HepG2 (cell line): ENCODE data around the gene DGCR6L. TPM values are rescaled to one million over a fixed set of nuclear protein-coding genes. Genes with fewer than 3 reads are reported as not detected.

Source experiments
- BRD4 ChIP-seq: sonication (generic); formaldehyde crosslinking; IDR thresholded peaks from 2 replicates; pipeline ENCODE4 v1.4.0; 2020; ENCODE audit warnings: missing genetic modification reagents
- CREM ChIP-seq, 2 experiments: sonication (generic) in 1 of 2; formaldehyde crosslinking in 1 of 2; IDR thresholded peaks; 2 replicates each; pipeline versions ENCODE4 v1.4.0 to v1.6.1; 2016 to 2020; ENCODE audit warnings: antibody characterized with exemption in 1 of 2, mild to moderate bottlenecking in 1 of 2, missing genetic modification reagents in 1 of 2
- GMEB2 ChIP-seq: IDR thresholded peaks from 2 replicates; pipeline ENCODE4 v1.6.1; 2016; ENCODE audit warnings: missing biosample characterization, missing genetic modification reagents, low read depth
- HOMEZ ChIP-seq: IDR thresholded peaks from 2 replicates; pipeline ENCODE4 v1.6.1; 2016; ENCODE audit warnings: low read depth
- IKZF4 ChIP-seq: sonication (generic); formaldehyde crosslinking; IDR thresholded peaks from 2 replicates; pipeline ENCODE4 v1.5.1; 2020; ENCODE audit warnings: borderline replicate concordance, mild to moderate bottlenecking, low read depth, missing genetic modification reagents; ENCODE audit errors: not compliant biosample characterization
- KDM5A ChIP-seq: fragments of 200-600 bp; sonication (generic); IDR thresholded peaks from 2 replicates; pipeline ENCODE4 v1.7.0; 2018; ENCODE audit warnings: antibody characterized with exemption, mild to moderate bottlenecking, low read length, borderline replicate concordance
- MED1 ChIP-seq: sonication (generic); formaldehyde crosslinking; IDR thresholded peaks from 2 replicates; pipeline ENCODE4 v1.4.0; 2020; ENCODE audit warnings: missing genetic modification reagents
- NR2F6 ChIP-seq, 2 experiments: IDR thresholded peaks; 2 replicates each; pipeline ENCODE4 v1.6.1; 2016; ENCODE audit warnings: antibody characterized with exemption in 1 of 2, mild to moderate bottlenecking in 1 of 2
- RAD21 ChIP-seq: fragments of 450-650 bp; formaldehyde crosslinking; IDR thresholded peaks from 2 replicates; pipeline ENCODE4 v1.5.0; 2020; ENCODE audit warnings: mild to moderate bottlenecking
- RFXAP ChIP-seq: sonication (generic); formaldehyde crosslinking; IDR thresholded peaks from 2 replicates; pipeline ENCODE4 v1.4.0; 2020; ENCODE audit warnings: missing genetic modification reagents, borderline replicate concordance
- TARDBP ChIP-seq: sonication (generic); formaldehyde crosslinking; IDR thresholded peaks from 2 replicates; pipeline ENCODE4 v1.8.0; 2022; ENCODE audit warnings: mild to moderate bottlenecking, missing genetic modification reagents
- XRCC5 ChIP-seq: fragments of 200-400 bp; formaldehyde crosslinking; optimal IDR thresholded peaks from 2 replicates; pipeline ENCODE3; 2017; ENCODE audit warnings: mild to moderate bottlenecking, low read length
- ZBTB21 ChIP-seq: sonication (generic); formaldehyde crosslinking; IDR thresholded peaks from 2 replicates; pipeline ENCODE4 v1.4.0; 2020; ENCODE audit warnings: missing genetic modification reagents
- ZNF143 ChIP-seq: sonication (generic); formaldehyde crosslinking; IDR thresholded peaks from 2 replicates; pipeline ENCODE4 v1.4.0; 2020; ENCODE audit warnings: missing genetic modification reagents
- ZNF343 ChIP-seq: sonication (generic); formaldehyde crosslinking; IDR thresholded peaks from 2 replicates; pipeline ENCODE4 v1.4.0; 2020; ENCODE audit warnings: mild to moderate bottlenecking, missing genetic modification reagents
- ZNF572 ChIP-seq: sonication (generic); formaldehyde crosslinking; IDR thresholded peaks from 2 replicates; pipeline ENCODE4 v1.5.1; 2020; ENCODE audit warnings: mild to moderate bottlenecking, missing genetic modification reagents
- ZNF772 ChIP-seq: sonication (generic); formaldehyde crosslinking; IDR thresholded peaks from 2 replicates; pipeline ENCODE4 v1.5.0; 2020; ENCODE audit warnings: mild to moderate bottlenecking, missing genetic modification reagents
- ZNF775 ChIP-seq: sonication (generic); formaldehyde crosslinking; IDR thresholded peaks from 2 replicates; pipeline ENCODE4 v1.4.0; 2020; ENCODE audit warnings: missing genetic modification reagents, mild to moderate bottlenecking, moderate library complexity, borderline replicate concordance
- ZNF816 ChIP-seq: sonication (generic); formaldehyde crosslinking; IDR thresholded peaks from 2 replicates; pipeline ENCODE4 v1.8.0; 2022; ENCODE audit warnings: missing genetic modification reagents, mild to moderate bottlenecking, borderline replicate concordance
- polyA plus RNA-seq, 8 experiments: library from polyadenylated mRNA; depleted of rRNA in 3 of 8; stranded (reverse) in 7 of 8; unstranded in 1 of 8; fragments of >200 nt; fragmentation: Illumina TruSeq in 4 of 8; extraction: Trizol in 4 of 8; gene quantifications; 2 replicates each; pipeline versions ENCODE4 v1.2.1 to v1.2.3, GENCODE V29; 2011 to 2016; ENCODE audit warnings: low read depth in 4 of 8, missing spikeins in 1 of 8, mixed read lengths in 1 of 8; ENCODE audit not compliant: insufficient read depth in 1 of 8
- total RNA-seq, 5 experiments: library from RNA; depleted of rRNA; stranded (reverse); fragments of >200 nt; fragmentation: Illumina TruSeq; extraction: Trizol; gene quantifications; 2 replicates each; pipeline ENCODE4 v1.2.3, GENCODE V29; 2016; ENCODE audit warnings: low read depth in 1 of 5
- TF ChIP-seq, protein P1 (sequence below): sonication (generic); formaldehyde crosslinking; IDR thresholded peaks from 2 replicates; pipeline ENCODE4 v1.5.0; 2020; ENCODE audit warnings: missing genetic modification reagents, mild to moderate bottlenecking, borderline replicate concordance
- TF ChIP-seq, protein P2 (sequence below): sonication (generic); formaldehyde crosslinking; IDR thresholded peaks from 2 replicates; pipeline ENCODE4 v1.4.0; 2020; ENCODE audit warnings: mild to moderate bottlenecking, missing genetic modification reagents

DGCR6L gene
- total and polyA plus RNA-seq, 2 of the 13 experiments (the other 11 are each of a cell fraction or from before 2014, with no cell fraction given) = 17.5 to 35.3 TPM

DNA sequence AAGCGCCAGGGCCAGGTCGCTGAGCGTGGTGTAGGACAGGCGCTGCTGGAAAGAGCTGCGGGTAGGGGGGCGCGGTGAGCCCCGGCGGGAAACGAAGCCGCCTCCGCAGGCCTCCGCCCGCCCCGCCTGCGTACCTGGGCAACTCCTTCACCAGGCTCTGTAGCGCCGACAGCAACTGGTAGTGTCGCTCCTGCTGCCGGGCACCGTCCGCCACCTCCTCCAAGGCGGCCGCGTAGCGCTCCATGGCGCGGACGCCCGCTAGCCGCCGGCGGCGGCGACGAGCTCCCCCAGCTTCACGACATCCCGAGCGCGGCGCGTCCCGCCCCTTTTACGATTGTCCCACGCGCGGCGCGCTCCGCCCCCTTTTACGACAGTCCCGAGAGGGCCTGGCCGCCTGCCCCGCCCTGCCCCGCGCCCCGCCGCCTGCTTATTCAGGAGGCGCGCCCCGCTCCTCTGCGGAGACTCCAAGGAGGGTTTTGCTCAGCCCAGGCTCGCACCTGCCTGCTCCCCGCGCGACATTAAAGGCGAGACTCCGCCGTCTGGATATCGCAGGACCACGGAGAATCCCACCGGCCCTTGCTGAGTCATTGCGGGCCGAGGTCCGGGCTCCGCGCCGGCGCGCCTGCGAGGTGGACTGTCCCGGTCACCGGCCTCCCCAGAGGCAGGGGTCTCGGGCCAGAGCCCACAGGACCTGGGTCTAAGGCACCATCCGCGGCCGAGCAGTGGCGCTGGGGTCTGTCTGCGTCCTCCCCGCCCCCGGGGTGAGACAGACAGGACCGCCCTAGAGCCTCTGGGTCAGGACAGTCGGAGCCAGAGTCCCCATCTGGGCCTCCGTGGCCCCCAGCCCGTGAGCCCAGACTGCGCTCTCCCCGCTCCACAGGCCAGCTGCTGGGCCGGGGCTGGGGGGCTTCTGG, at the start of gene DGCR6L (continued):
- peak; percentile 88 for TF ChIP-seq ZNF816
- TF ChIP-seq, protein P1, sequence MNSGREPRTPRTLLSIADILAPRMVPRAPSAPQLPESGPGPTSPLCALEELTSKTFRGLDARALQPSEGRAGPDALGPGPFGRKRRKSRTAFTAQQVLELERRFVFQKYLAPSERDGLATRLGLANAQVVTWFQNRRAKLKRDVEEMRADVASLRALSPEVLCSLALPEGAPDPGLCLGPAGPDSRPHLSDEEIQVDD = no peak
- TF ChIP-seq RAD21 (CRISPR knock-in tag) = no peak
- TF ChIP-seq ZNF572 = no peak
- TF ChIP-seq GMEB2 (CRISPR knock-in tag) = peak; percentile 50; the same call in 1 of the 2 replicates
- peak; percentile 77; the same call in 1 of the 2 replicates for TF ChIP-seq ZNF343
- TF ChIP-seq TARDBP (CRISPR knock-in tag) = no peak
- TF ChIP-seq ZNF775 (CRISPR knock-in tag) = no peak
- TF ChIP-seq ZBTB21 (CRISPR knock-in tag) = no peak
- TF ChIP-seq RFXAP (CRISPR knock-in tag) = no peak; the same call in 1 of the 2 replicates
- TF ChIP-seq NR2F6 (IDR thresholded peaks at IDR 0.05) = no peak
- TF ChIP-seq NR2F6 (CRISPR knock-in tag; IDR thresholded peaks at IDR 0.05) = peak; percentile 33; the same call in 1 of the 2 replicates
- no peak for TF ChIP-seq XRCC5
- peak; percentile 25; the same call in 1 of the 2 replicates for TF ChIP-seq ZNF143
- TF ChIP-seq HOMEZ (CRISPR knock-in tag) = no peak
- TF ChIP-seq CREM (IDR thresholded peaks at IDR 0.05) = no peak
- no peak for TF ChIP-seq CREM (CRISPR knock-in tag; IDR thresholded peaks at IDR 0.05)
- 0 out of 2 replicates have a peak, but pooled peaks have one; percentile 23 for TF ChIP-seq MED1 (CRISPR knock-in tag)
- TF ChIP-seq BRD4 = no peak; the same call in 1 of the 2 replicates
- TF ChIP-seq IKZF4 (CRISPR knock-in tag) = no peak
- TF ChIP-seq ZNF772 (CRISPR knock-in tag) = no peak
- peak; percentile 67; the same call in 1 of the 2 replicates for TF ChIP-seq KDM5A
- TF ChIP-seq, protein P2, sequence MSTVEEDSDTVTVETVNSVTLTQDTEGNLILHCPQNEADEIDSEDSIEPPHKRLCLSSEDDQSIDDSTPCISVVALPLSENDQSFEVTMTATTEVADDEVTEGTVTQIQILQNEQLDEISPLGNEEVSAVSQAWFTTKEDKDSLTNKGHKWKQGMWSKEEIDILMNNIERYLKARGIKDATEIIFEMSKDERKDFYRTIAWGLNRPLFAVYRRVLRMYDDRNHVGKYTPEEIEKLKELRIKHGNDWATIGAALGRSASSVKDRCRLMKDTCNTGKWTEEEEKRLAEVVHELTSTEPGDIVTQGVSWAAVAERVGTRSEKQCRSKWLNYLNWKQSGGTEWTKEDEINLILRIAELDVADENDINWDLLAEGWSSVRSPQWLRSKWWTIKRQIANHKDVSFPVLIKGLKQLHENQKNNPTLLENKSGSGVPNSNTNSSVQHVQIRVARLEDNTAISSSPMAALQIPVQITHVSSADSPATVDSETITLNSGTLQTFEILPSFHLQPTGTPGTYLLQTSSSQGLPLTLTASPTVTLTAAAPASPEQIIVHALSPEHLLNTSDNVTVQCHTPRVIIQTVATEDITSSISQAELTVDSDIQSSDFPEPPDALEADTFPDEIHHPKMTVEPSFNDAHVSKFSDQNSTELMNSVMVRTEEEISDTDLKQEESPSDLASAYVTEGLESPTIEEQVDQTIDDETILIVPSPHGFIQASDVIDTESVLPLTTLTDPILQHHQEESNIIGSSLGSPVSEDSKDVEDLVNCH = no peak
